Left ventricle myocardium inferior (tissue), 1 donor: ENCODE results near the gene FLVCR1. TPM values are rescaled to one million over a fixed set of nuclear protein-coding genes. Genes with fewer than 3 reads are reported as not detected.

Experiments
- DNase-seq: peaks from one replicate; pipeline ENCODE4 v3.0.0-alpha.2; 2020
- H3K27ac ChIP-seq: fragments of 200-600 bp; replicated peaks from 2 replicates; pipeline ENCODE4 v1.8.0; 2021
- H3K27me3 ChIP-seq: fragments of 200-600 bp; 2 replicates; pipeline ENCODE4 v1.8.0; 2021; ENCODE audit warnings: low read depth
- H3K36me3 ChIP-seq: fragments of 200-600 bp; 2 replicates; pipeline ENCODE4 v1.8.0; 2021
- H3K4me1 ChIP-seq: fragments of 200-600 bp; 2 replicates; pipeline ENCODE4 v1.8.0; 2021
- H3K4me3 ChIP-seq: fragments of 200-600 bp; 2 replicates; pipeline ENCODE4 v1.8.0; 2021; ENCODE audit warnings: mild to moderate bottlenecking, moderate library complexity
- H3K9me3 ChIP-seq: fragments of 200-600 bp; replicated peaks from 2 replicates; pipeline ENCODE4 v1.8.0; 2021
- CTCF ChIP-seq: fragments of 200-600 bp; IDR thresholded peaks from 2 replicates; pipeline ENCODE4 v1.8.0; 2021; ENCODE audit warnings: antibody characterized with exemption, mild to moderate bottlenecking, borderline replicate concordance
- intact Hi-C: fragments of 100-400 bp; cut with micrococcal nuclease; formaldehyde crosslinking; loops from one replicate; pipeline ENCODE4 v1.11.0; 2022
- total RNA-seq: library from RNA; stranded (reverse); fragmentation: NEBNext Ultra II Directional; extraction: Animal tissue kit (Norgen Biotek cat#: 25700); gene quantifications from one replicate; pipeline ENCODE4 v1.2.1, GENCODE V29; 2021
- donor health status: DM: no; HTN: yes; CAD: no; lungs with severe emphysema.

The FLVCR1 gene
- total RNA-seq, 1 donor from 2014 or later: 2.7 TPM

GRCh38 chr1:212914789-212915188 lies 56.7 kb downstream of the FLVCR1 start:
- DNase-seq: no peak
- no peak for TF ChIP-seq CTCF
- intact Hi-C loops: no loop called here
- no peaks in the 10 kb centered on the region for H3K9me3 ChIP-seq
- H3K27ac ChIP-seq: no peak overlapping the region
- no peak overlapping the region for H3K4me3 ChIP-seq
- H3K27me3 ChIP-seq: peaks cover 32% of the 10 kb centered on the region
- H3K4me1 ChIP-seq: peaks cover 8% of the 10 kb centered on the region
- H3K36me3 ChIP-seq: no peaks in the 10 kb centered on the region

GRCh38 chr1:212915245-212916091 lies 57.4 kb downstream of the FLVCR1 start:
- H3K4me1 ChIP-seq: peaks cover 8% of the 10 kb centered on the region
- DNase-seq: peak; percentile 50

GRCh38 chr1:212916481-212917133 lies 58.5 kb downstream of the FLVCR1 start:
- Histone ChIP-seq H3K4me3 (peak overlapping the region; percentile 45), H3K27me3 (peaks cover 43% of the 10 kb centered on the region), H3K27ac (no peak overlapping the region), H3K36me3 (no peaks in the 10 kb centered on the region), H3K4me1 (peaks cover 8% of the 10 kb centered on the region), H3K9me3 (no peaks in the 10 kb centered on the region)
- no peak for TF ChIP-seq CTCF
- peak; percentile 44 for DNase-seq
- intact Hi-C loops: no loop called here

More at GRCh38 chr1:212915245-212916091, 57.4 kb downstream of the FLVCR1 start:
- Histone ChIP-seq H3K36me3 (no peaks in the 10 kb centered on the region), H3K27ac (no peak overlapping the region), H3K9me3 (no peaks in the 10 kb centered on the region), H3K4me3 (no peak overlapping the region), H3K27me3 (peaks cover 39% of the 10 kb centered on the region)
- intact Hi-C loops: no loop called here
- TF ChIP-seq CTCF: peak; percentile 44

- Histone ChIP-seq H3K36me3 (no peaks in the 10 kb centered on the region), H3K4me1 (peaks cover 8% of the 10 kb centered on the region), H3K9me3 (no peaks in the 10 kb centered on the region), H3K4me3 (peak overlapping the region; percentile 45), H3K27ac (no peak overlapping the region), H3K27me3 (peaks cover 45% of the 10 kb centered on the region)
- no peak for TF ChIP-seq CTCF
- DNase-seq: no peak
- intact Hi-C loops: no loop called here
Measured at GRCh38 chr1:212917134-212917485, 59.0 kb downstream of the FLVCR1 start.

GRCh38 chr1:212917858-212918257 lies 59.8 kb downstream of the FLVCR1 start:
- no peak for DNase-seq
- no peak for TF ChIP-seq CTCF

More at GRCh38 chr1:212917858-212918257, 59.8 kb downstream of the FLVCR1 start:
- peaks cover 8% of the 10 kb centered on the region for H3K4me1 ChIP-seq
- no peak overlapping the region for H3K4me3 ChIP-seq
- H3K27me3 ChIP-seq: peaks cover 52% of the 10 kb centered on the region
- no peaks in the 10 kb centered on the region for H3K36me3 ChIP-seq
- intact Hi-C loops: no loop called here
- H3K9me3 ChIP-seq: no peaks in the 10 kb centered on the region
- no peak overlapping the region for H3K27ac ChIP-seq
